Activated CD8-positive, alpha-beta T cell treated with anti-CD3 and anti-CD28 coated beads for 36 hours (primary cell): Measurements from ENCODE around the gene CD28. TPM values are rescaled to one million over a fixed set of nuclear protein-coding genes. Genes with fewer than 3 reads are reported as not detected.

ENCODE experiments used
- ATAC-seq: fragments of 200-7000 bp; cut with Tn5 transposase; one replicate; pipeline ENCODE4 v1.10.0; 2021; ENCODE audit warnings: mild to moderate bottlenecking, moderate library complexity
- CTCF ChIA-PET: fragments of 350-600 bp; sonication (Branson Sonifier 250); formaldehyde crosslinking; loops from one replicate; lab custom pipeline; 2021; ENCODE audit warnings: antibody characterized with exemption; lab: Charles Lee
- POLR2A ChIA-PET: fragments of 350-600 bp; sonication (Branson Sonifier 250); formaldehyde crosslinking; loops from one replicate; lab custom pipeline; 2021; ENCODE audit warnings: antibody characterized with exemption; lab: Charles Lee
- DNase-seq: peaks from one replicate; pipeline ENCODE4 v3.0.0-alpha.2; 2020
- H3K27ac Mint-ChIP-seq: one replicate; pipeline ENCODE4 v1.8.0; 2021; ENCODE audit warnings: mild to moderate bottlenecking, mixed read lengths
- H3K27me3 Mint-ChIP-seq: one replicate; pipeline ENCODE4 v1.8.0; 2021; ENCODE audit warnings: mixed read lengths
- H3K36me3 Mint-ChIP-seq: one replicate; pipeline ENCODE4 v1.8.0; 2021; ENCODE audit warnings: low read depth, mixed read lengths
- H3K4me1 Mint-ChIP-seq: one replicate; pipeline ENCODE4 v1.8.0; 2021; ENCODE audit warnings: low read depth, mixed read lengths
- H3K4me3 Mint-ChIP-seq: one replicate; pipeline ENCODE4 v1.8.0; 2021; ENCODE audit warnings: mild to moderate bottlenecking, moderate library complexity, mixed read lengths
- H3K9me3 Mint-ChIP-seq: one replicate; pipeline ENCODE4 v1.8.0; 2021; ENCODE audit warnings: mixed read lengths
- CTCF ChIP-seq: fragments of 200-600 bp; IDR thresholded peaks from one replicate; pipeline ENCODE4 v1.8.0; 2022; ENCODE audit warnings: antibody characterized with exemption, mild to moderate bottlenecking
- intact Hi-C: fragments of 100-400 bp; cut with micrococcal nuclease; formaldehyde crosslinking; loops from one replicate; pipeline ENCODE4 v1.10.0; 2022
- total RNA-seq, 2 experiments: library from RNA; stranded (reverse); gene quantifications; one replicate each; pipeline ENCODE4 v1.2.3, GENCODE V29; 2021

CD28 gene
- total RNA-seq, 2 experiments from 2014 or later = 94.2 to 97.3 TPM

GRCh38 chr2:203744091-203744490 is 37.7 kb downstream of the CD28 start:
- H3K9me3 Mint-ChIP-seq = peaks cover 16% of the 10 kb centered on the region
- POLR2A ChIA-PET = interaction anchor here (0.9 to 10.6 kb wide), 7 partner anchors 13 to 68 kb away, joined by 3 to 184 read pairs (median 6); partner anchors contain the start of gene CD28
- CTCF ChIA-PET = interaction anchor here (0.6 to 2.3 kb wide), 7 partner anchors 12 to 290 kb away, joined by 3 to 6 read pairs (median 3); no protein-coding TSS in a partner anchor
- peaks cover 52% of the 10 kb centered on the region for H3K36me3 Mint-ChIP-seq
- peaks cover 83% of the 10 kb centered on the region for H3K4me1 Mint-ChIP-seq
- H3K4me3 Mint-ChIP-seq = no peak overlapping the region
- no peak for TF ChIP-seq CTCF
- H3K27me3 Mint-ChIP-seq = no peaks in the 10 kb centered on the region
- intact Hi-C loops = no loop called here
- peak overlapping the region; percentile 86 for H3K27ac Mint-ChIP-seq
- no peak for ATAC-seq
- no peak for DNase-seq

GRCh38 chr2:203745267-203745666 is 38.8 kb downstream of the CD28 start:
- intact Hi-C loops = no loop called here
- peaks cover 81% of the 10 kb centered on the region for H3K4me1 Mint-ChIP-seq
- no peaks in the 10 kb centered on the region for H3K27me3 Mint-ChIP-seq
- H3K36me3 Mint-ChIP-seq = peaks cover 48% of the 10 kb centered on the region
- no peak overlapping the region for H3K4me3 Mint-ChIP-seq
- ATAC-seq = no peak
- peaks cover 18% of the 10 kb centered on the region for H3K9me3 Mint-ChIP-seq
- DNase-seq = no peak
- CTCF ChIA-PET = interaction anchor here (1.3 to 2.3 kb wide), 3 partner anchors 13 to 54 kb away, joined by 3 to 5 read pairs (median 4); no protein-coding TSS in a partner anchor
- H3K27ac Mint-ChIP-seq = peak overlapping the region; percentile 86
- TF ChIP-seq CTCF = no peak
- POLR2A ChIA-PET = interaction anchor here (0.6 to 10.6 kb wide), 7 partner anchors 10 to 67 kb away, joined by 3 to 184 read pairs (median 3); partner anchors contain the start of gene CD28

DNA sequence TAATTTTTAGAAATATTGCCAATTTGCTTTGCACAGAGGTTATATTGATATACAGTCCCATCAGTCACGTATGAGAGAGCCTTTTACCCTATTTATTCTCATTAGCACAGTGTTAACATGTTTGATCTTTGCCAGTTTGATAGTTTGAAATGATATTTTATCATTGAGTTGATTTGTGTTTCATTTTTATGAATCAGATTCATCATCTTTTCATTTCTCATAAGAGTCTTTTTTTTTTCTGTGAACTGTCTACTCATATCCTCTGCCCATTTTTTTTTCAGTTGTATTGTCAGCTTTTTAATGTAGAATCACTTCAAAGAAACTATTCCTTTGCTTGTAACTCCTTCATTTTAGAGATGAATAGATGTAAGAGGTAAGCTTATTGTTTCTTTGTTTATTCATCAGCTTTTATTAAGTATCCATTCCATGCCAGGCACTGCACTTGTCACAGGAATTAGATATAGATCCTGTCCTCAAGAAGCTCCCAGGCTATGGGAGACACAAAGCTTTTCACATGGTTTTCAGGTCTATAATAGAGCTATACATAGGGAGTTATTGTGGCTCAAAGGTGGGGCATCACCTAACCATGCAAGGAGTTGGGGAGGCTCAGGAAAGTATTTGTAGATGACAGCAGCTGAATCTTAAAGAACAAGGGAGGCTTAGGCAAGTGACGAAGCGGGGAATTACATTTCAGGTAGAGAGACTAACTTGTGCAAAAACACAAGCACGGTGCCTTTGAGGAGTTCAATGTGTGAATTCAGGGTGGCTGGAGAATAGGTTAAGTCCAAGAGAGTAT is 42.1 kb downstream of the CD28 start:
- H3K9me3 Mint-ChIP-seq = peaks cover 18% of the 10 kb centered on the region
- H3K4me3 Mint-ChIP-seq = peak overlapping the region; percentile 56
- DNase-seq (no peak), ATAC-seq (peak; percentile 66)
- TF ChIP-seq CTCF = no peak
- peaks cover 52% of the 10 kb centered on the region for H3K36me3 Mint-ChIP-seq
- peak overlapping the region; percentile 88 for H3K27ac Mint-ChIP-seq
- H3K4me1 Mint-ChIP-seq = peaks cover 67% of the 10 kb centered on the region
- no peaks in the 10 kb centered on the region for H3K27me3 Mint-ChIP-seq
- POLR2A ChIA-PET = interaction anchor here (0.8 to 7.5 kb wide), 15 partner anchors 8 to 63 kb away, joined by 3 to 50 read pairs (median 7); partner anchors contain the start of gene CD28
- intact Hi-C loops = no loop called here
- CTCF ChIA-PET = interaction anchor here (0.9 to 3.5 kb wide), 11 partner anchors 10 to 67 kb away, joined by 3 to 16 read pairs (median 7); no protein-coding TSS in a partner anchor

DNA sequence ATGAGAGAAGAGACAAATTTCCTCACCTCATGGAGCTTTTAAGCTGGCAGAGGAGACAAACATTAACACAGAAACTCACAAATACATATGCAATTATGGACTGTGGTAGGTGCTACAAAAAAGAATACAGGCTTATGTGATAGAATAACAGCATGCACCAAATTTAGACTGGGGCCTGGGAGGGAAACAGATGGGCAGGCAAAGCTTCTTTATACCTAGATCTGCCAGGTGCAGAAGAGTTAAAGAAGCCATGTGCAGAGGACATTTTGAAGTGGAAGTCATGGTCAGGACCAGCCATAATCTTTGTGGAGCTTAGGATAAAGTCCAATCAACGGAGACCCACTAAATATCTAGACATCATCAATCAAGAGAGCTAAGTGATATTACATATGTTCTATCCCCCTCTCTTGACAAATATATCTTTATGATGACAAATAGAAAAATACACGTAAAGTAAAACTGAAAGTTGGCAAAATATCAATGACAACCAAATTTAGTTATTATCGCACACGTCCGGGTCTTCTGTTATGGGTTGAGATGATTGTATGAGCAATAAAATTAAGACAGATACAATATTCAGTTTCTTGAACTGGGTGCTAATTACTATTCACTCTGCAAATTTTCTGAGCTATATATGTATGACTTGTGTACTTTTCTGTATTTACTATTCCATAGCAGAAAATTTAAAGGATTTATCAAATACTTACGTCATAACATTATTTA is 44.1 kb downstream of the CD28 start:
- CTCF ChIA-PET = interaction anchor here (1.0 to 3.5 kb wide), 9 partner anchors 8 to 65 kb away, joined by 3 to 16 read pairs (median 8); no protein-coding TSS in a partner anchor
- peak overlapping the region; percentile 60 for H3K27ac Mint-ChIP-seq
- H3K4me3 Mint-ChIP-seq = no peak overlapping the region
- POLR2A ChIA-PET = interaction anchor here (1.1 to 7.5 kb wide), 9 partner anchors 10 to 61 kb away, joined by 3 to 50 read pairs (median 8); partner anchors contain the start of gene CD28
- no peaks in the 10 kb centered on the region for H3K27me3 Mint-ChIP-seq
- H3K36me3 Mint-ChIP-seq = peaks cover 52% of the 10 kb centered on the region
- intact Hi-C loops = no loop called here
- H3K4me1 Mint-ChIP-seq = peaks cover 55% of the 10 kb centered on the region
- peaks cover 20% of the 10 kb centered on the region for H3K9me3 Mint-ChIP-seq
- no peak for TF ChIP-seq CTCF
- ATAC-seq (no peak), DNase-seq (no peak)
